K562 (cell line): ENCODE data around the gene INTS13. TPM values are rescaled to one million over a fixed set of nuclear protein-coding genes. Genes with fewer than 3 reads are reported as not detected.

Experiments used
- ATF4 ChIP-seq: fragments of 450-650 bp; formaldehyde crosslinking; IDR thresholded peaks from 2 replicates; pipeline ENCODE4 v1.4.0; 2022; ENCODE audit warnings: mild to moderate bottlenecking, moderate library complexity
- ELK1 ChIP-seq: sonication (generic); formaldehyde crosslinking; IDR thresholded peaks from 2 replicates; pipeline ENCODE4 v1.8.1; 2022; ENCODE audit warnings: missing genetic modification reagents
- FOXA3 ChIP-seq, 2 experiments: fragments of 450-650 bp in 1 of 2; sonication (generic) in 1 of 2; formaldehyde crosslinking; IDR thresholded peaks in 1 of 2; conservative IDR thresholded peaks in 1 of 2; 2 replicates each; pipeline versions ENCODE4 v1.4.0 to v1.8.0; 2020 to 2022; ENCODE audit warnings: mild to moderate bottlenecking in 2 of 2, missing genetic modification reagents in 1 of 2
- SAFB ChIP-seq: fragments of 200-400 bp; formaldehyde crosslinking; IDR thresholded peaks from 2 replicates; pipeline ENCODE4 v1.6.1; 2017; ENCODE audit warnings: low read depth, low read length, borderline replicate concordance
- TAF7 ChIP-seq: fragments of 450-650 bp; IDR thresholded peaks from 2 replicates; pipeline ENCODE4 v1.6.1; 2016; ENCODE audit warnings: missing genetic modification characterization, missing compliant biosample characterization
- TCF7 ChIP-seq: sonication (generic); IDR thresholded peaks from 2 replicates; pipeline ENCODE4 v1.6.1; 2016; ENCODE audit warnings: antibody characterized with exemption, borderline replicate concordance
- TEAD1 ChIP-seq, 2 experiments: fragments of 450-650 bp in 1 of 2; sonication (generic) in 1 of 2; formaldehyde crosslinking; IDR thresholded peaks; 2 replicates each; pipeline versions ENCODE4 v1.4.0 to v1.8.0; 2020 to 2022; ENCODE audit warnings: mild to moderate bottlenecking in 2 of 2, missing genetic modification reagents in 1 of 2
- WHSC1 ChIP-seq: IDR thresholded peaks from one replicate; pipeline ENCODE4 v1.6.1; 2012; ENCODE audit warnings: low read length, control low read depth, inconsistent platforms
- ZNF75A ChIP-seq: fragments of 450-650 bp; formaldehyde crosslinking; IDR thresholded peaks from 2 replicates; pipeline ENCODE4 v1.4.0; 2020; ENCODE audit warnings: mild to moderate bottlenecking
- ZSCAN29 ChIP-seq: fragments of 450-650 bp; IDR thresholded peaks from 2 replicates; pipeline ENCODE4 v1.6.1; 2017
- polyA plus RNA-seq, 8 experiments: library from polyadenylated mRNA; depleted of rRNA in 4 of 8; stranded (reverse) in 5 of 8; unstranded in 3 of 8; fragments of >200 nt; fragmentation: Nextera tagmentation in 2 of 8; fragmentation: Illumina TruSeq in 1 of 8; extraction: Ambion mirVana in 2 of 8; extraction: Trizol in 1 of 8; gene quantifications; 2 replicates each; pipeline versions ENCODE4 v1.2.1 to v1.2.3, GENCODE V29; 2011 to 2014; ENCODE audit warnings: inconsistent platforms in 1 of 8, missing spikeins in 1 of 8
- total RNA-seq, 7 experiments: library from RNA; depleted of rRNA in 6 of 7; stranded (reverse); fragments of >200 nt in 6 of 7; fragmentation: Illumina TruSeq in 2 of 7; extraction: Trizol in 2 of 7; gene quantifications; 2 replicates each; pipeline versions ENCODE4 v1.2.1 to v1.2.3, GENCODE V29; 2011 to 2021; ENCODE audit warnings: low replicate concordance in 1 of 7
- TF ChIP-seq, protein P1 (sequence below): fragments of 200-600 bp; sonication (generic); IDR thresholded peaks from one replicate; pipeline ENCODE4 v1.6.1; 2012; ENCODE audit warnings: mild to moderate bottlenecking, low read depth, low read length, inconsistent platforms
- TF ChIP-seq, protein P2 (sequence below): sonication (generic); formaldehyde crosslinking; IDR thresholded peaks from 2 replicates; pipeline ENCODE4 v1.8.0; 2022; ENCODE audit warnings: missing genetic modification reagents, mild to moderate bottlenecking, borderline replicate concordance

Gene INTS13
- total and polyA plus RNA-seq, 9 of the 15 experiments (the other 6 are each of a cell fraction or from before 2014, with no cell fraction given) = 48.3 to 91.8 (median 78.1) TPM

DNA sequence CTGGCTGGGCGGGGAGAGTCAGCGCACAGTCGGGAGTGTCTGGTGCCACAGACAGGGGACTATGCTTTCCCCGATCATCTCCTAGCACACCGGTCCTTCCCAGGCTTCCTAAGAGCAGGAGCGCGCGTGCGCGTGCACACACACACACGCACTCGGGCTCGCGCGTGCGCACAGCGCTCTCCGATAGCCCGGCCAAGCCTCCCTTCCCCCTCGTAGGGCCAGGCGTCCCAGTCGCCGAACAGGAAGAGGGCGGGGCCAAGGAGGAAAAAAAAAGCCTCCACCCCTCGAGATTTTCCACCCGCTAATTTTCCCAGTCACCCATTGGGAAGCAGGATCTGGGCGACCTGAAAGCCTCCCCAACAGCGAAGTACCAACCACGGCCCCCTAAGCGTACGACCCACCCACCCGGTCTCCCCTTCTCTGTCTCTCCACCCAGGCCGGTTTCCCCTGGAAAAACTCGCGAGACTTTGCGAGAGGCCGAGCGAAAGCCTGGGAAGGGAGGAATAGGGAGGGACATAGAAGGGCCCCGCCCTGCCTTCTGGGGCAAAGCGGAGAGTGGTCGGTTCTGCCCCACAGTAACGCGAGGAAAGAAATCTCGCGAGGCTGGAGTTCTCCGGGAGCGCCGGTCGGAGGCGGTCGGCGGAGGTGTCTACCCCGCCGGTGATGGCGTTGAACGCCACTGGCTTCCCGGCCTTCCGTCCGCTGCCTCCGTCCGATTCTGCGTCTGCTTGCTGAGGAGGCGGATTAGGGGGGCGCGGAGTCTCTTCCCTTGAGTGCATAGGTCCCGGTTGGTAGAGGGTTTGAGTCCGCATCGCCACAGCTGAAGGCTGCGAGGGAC lies at the start of gene INTS13, which contains the start of gene FGFR1OP2 (continued):
- TF ChIP-seq, protein P1, sequence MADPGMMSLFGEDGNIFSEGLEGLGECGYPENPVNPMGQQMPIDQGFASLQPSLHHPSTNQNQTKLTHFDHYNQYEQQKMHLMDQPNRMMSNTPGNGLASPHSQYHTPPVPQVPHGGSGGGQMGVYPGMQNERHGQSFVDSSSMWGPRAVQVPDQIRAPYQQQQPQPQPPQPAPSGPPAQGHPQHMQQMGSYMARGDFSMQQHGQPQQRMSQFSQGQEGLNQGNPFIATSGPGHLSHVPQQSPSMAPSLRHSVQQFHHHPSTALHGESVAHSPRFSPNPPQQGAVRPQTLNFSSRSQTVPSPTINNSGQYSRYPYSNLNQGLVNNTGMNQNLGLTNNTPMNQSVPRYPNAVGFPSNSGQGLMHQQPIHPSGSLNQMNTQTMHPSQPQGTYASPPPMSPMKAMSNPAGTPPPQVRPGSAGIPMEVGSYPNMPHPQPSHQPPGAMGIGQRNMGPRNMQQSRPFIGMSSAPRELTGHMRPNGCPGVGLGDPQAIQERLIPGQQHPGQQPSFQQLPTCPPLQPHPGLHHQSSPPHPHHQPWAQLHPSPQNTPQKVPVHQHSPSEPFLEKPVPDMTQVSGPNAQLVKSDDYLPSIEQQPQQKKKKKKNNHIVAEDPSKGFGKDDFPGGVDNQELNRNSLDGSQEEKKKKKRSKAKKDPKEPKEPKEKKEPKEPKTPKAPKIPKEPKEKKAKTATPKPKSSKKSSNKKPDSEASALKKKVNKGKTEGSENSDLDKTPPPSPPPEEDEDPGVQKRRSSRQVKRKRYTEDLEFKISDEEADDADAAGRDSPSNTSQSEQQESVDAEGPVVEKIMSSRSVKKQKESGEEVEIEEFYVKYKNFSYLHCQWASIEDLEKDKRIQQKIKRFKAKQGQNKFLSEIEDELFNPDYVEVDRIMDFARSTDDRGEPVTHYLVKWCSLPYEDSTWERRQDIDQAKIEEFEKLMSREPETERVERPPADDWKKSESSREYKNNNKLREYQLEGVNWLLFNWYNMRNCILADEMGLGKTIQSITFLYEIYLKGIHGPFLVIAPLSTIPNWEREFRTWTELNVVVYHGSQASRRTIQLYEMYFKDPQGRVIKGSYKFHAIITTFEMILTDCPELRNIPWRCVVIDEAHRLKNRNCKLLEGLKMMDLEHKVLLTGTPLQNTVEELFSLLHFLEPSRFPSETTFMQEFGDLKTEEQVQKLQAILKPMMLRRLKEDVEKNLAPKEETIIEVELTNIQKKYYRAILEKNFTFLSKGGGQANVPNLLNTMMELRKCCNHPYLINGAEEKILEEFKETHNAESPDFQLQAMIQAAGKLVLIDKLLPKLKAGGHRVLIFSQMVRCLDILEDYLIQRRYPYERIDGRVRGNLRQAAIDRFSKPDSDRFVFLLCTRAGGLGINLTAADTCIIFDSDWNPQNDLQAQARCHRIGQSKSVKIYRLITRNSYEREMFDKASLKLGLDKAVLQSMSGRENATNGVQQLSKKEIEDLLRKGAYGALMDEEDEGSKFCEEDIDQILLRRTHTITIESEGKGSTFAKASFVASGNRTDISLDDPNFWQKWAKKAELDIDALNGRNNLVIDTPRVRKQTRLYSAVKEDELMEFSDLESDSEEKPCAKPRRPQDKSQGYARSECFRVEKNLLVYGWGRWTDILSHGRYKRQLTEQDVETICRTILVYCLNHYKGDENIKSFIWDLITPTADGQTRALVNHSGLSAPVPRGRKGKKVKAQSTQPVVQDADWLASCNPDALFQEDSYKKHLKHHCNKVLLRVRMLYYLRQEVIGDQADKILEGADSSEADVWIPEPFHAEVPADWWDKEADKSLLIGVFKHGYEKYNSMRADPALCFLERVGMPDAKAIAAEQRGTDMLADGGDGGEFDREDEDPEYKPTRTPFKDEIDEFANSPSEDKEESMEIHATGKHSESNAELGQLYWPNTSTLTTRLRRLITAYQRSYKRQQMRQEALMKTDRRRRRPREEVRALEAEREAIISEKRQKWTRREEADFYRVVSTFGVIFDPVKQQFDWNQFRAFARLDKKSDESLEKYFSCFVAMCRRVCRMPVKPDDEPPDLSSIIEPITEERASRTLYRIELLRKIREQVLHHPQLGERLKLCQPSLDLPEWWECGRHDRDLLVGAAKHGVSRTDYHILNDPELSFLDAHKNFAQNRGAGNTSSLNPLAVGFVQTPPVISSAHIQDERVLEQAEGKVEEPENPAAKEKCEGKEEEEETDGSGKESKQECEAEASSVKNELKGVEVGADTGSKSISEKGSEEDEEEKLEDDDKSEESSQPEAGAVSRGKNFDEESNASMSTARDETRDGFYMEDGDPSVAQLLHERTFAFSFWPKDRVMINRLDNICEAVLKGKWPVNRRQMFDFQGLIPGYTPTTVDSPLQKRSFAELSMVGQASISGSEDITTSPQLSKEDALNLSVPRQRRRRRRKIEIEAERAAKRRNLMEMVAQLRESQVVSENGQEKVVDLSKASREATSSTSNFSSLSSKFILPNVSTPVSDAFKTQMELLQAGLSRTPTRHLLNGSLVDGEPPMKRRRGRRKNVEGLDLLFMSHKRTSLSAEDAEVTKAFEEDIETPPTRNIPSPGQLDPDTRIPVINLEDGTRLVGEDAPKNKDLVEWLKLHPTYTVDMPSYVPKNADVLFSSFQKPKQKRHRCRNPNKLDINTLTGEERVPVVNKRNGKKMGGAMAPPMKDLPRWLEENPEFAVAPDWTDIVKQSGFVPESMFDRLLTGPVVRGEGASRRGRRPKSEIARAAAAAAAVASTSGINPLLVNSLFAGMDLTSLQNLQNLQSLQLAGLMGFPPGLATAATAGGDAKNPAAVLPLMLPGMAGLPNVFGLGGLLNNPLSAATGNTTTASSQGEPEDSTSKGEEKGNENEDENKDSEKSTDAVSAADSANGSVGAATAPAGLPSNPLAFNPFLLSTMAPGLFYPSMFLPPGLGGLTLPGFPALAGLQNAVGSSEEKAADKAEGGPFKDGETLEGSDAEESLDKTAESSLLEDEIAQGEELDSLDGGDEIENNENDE = no peak
- TF ChIP-seq ZSCAN29 (no peak), WHSC1 (no peak), TCF7 (0 out of 2 replicates have a peak, but pooled peaks have one; percentile 6), FOXA3 (CRISPR knock-in tag; conservative IDR thresholded peaks at IDR 0.05 in 1 of 2, IDR thresholded peaks at IDR 0.05 in 1 of 2) (0 out of 4 replicates have a peak, but pooled peaks of 1 of the 2 experiments have one; percentile 27), TEAD1 (CRISPR knock-in tag; IDR thresholded peaks at IDR 0.05) (peak in 1 of 2 experiments; percentile 34; a peak in 1 of 4 replicates), ZNF75A (no peak), SAFB (peak; percentile 28; the same call in 1 of the 2 replicates), ELK1 (CRISPR knock-in tag) (no peak), TAF7 (tag) (peak; percentile 84), ATF4 (peak; percentile 46; the same call in 1 of the 2 replicates)
- TF ChIP-seq, protein P2, sequence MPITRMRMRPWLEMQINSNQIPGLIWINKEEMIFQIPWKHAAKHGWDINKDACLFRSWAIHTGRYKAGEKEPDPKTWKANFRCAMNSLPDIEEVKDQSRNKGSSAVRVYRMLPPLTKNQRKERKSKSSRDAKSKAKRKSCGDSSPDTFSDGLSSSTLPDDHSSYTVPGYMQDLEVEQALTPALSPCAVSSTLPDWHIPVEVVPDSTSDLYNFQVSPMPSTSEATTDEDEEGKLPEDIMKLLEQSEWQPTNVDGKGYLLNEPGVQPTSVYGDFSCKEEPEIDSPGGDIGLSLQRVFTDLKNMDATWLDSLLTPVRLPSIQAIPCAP (CRISPR knock-in tag) = no peak
